Fibroblast of lung (primary cell): ENCODE measurements around the gene OR4C6.

ENCODE experiments used
- EZH2 ChIP-seq: IDR thresholded peaks from 2 replicates; pipeline ENCODE4 v1.5.1; 2012; ENCODE audit warnings: low read length, control low read depth, mild to moderate bottlenecking; ENCODE audit errors: missing control alignments
- TF ChIP-seq, protein P1 (sequence below), 2 donors: IDR thresholded peaks in 1 of 2; conservative IDR thresholded peaks in 1 of 2; 1 replicate in 1 of 2; 2 replicates in 1 of 2; pipeline ENCODE4 v1.5.1; 2011 to 2012; ENCODE audit warnings: low read length in 2 of 2, control low read depth in 1 of 2, inconsistent platforms in 1 of 2, low read depth in 1 of 2, mild to moderate bottlenecking in 1 of 2

- no peak for TF ChIP-seq EZH2
- TF ChIP-seq, protein P1, sequence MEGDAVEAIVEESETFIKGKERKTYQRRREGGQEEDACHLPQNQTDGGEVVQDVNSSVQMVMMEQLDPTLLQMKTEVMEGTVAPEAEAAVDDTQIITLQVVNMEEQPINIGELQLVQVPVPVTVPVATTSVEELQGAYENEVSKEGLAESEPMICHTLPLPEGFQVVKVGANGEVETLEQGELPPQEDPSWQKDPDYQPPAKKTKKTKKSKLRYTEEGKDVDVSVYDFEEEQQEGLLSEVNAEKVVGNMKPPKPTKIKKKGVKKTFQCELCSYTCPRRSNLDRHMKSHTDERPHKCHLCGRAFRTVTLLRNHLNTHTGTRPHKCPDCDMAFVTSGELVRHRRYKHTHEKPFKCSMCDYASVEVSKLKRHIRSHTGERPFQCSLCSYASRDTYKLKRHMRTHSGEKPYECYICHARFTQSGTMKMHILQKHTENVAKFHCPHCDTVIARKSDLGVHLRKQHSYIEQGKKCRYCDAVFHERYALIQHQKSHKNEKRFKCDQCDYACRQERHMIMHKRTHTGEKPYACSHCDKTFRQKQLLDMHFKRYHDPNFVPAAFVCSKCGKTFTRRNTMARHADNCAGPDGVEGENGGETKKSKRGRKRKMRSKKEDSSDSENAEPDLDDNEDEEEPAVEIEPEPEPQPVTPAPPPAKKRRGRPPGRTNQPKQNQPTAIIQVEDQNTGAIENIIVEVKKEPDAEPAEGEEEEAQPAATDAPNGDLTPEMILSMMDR (conservative IDR thresholded peaks at IDR 0.05 in 1 of 2, IDR thresholded peaks at IDR 0.05 in 1 of 2; ENCODE audit: low read depth in 1 of 2, low read length in 2 of 2), result no peak
Observed at GRCh38 chr11:55669376-55669775, 7.4 kb downstream of the OR4C6 start.
